Measurements from ENCODE around the gene CRIP1.
A peak's percentile ranks its signal among the peaks of the same experiment; 100 is the strongest.

Gene CRIP1

DNA sequence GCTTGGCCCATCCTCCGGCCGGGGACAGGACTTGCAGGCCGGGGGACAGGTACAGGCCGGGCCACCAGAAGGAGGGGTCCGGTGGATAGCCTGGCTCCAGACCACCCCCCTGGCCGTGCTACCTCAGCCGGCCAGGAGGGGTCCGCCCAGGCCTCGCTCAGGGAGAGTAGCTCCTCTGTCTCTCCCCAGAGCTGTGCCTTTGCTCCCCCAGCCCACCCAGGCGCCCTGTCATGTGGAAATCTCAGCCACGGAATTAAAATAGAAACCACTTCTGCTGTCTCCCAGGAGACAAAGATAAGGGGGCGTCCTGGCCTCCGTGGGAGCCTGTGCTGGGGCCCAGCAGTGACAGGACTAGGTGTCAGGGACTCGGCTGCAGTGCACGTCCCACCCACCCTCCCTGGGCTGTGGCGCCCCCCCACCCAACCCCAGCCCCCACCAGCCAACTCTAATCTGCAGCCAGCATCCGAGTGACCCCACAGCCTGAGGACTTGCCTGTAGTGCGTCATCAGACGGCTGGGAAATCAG, 15.3 kb upstream of the CRIP1 start:
- Histone ChIP-seq H3K36me3 (ENCODE audit: insufficient read depth, low read length) (no peaks in the 10 kb centered on the region; the same call in none of the 2 replicates), H3K9ac (ENCODE audit: low read depth, low read length) (no peak overlapping the region), H3K9me3 (ENCODE audit: control insufficient read depth, insufficient read depth, low read length) (no peaks in the 10 kb centered on the region), H3K4me1 (ENCODE audit: insufficient read depth, low read length) (peaks cover 8% of the 10 kb centered on the region; the same call in 1 of the 2 replicates)

DNA sequence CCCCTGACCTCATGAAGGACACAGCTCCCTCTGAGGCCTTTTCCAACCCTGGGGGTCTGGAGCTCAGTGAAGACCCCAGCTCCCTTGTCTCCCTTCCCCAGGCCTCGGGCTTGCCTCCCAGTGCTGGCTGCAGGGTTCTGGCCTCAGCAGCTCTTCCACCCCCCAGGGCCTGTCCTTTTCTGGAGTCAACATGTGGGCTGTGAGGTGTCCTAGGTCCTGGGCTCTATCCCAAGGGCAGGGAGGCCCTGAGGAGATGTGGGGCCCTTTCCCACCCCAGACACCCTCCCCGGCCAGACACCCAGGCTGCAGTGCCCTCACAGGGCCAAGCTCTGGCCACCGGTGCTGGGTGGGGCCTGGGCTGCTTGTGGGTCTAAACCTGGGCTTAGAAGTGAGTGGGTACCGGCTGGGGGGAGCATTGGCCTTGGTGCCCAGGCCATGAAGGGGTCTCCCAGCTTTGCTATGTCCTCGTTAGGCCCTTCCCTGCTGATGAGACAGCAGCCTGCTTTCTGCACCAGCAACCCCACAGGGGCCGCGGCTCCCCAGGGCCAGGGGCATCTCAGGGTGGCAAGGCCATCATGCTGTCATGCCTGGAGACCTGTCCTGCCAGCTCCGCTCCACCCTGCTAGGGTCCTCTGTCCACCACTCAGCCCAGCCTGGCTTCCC, 14.7 kb upstream of the CRIP1 start:
- Histone ChIP-seq H3K4me1 (ENCODE audit: insufficient read depth, low read length) (peaks cover 14% of the 10 kb centered on the region; the same call in 1 of the 2 replicates), H3K36me3 (ENCODE audit: insufficient read depth, low read length) (no peaks in the 10 kb centered on the region; the same call in none of the 2 replicates), H3K9me3 (ENCODE audit: control insufficient read depth, insufficient read depth, low read length) (no peaks in the 10 kb centered on the region), H3K9ac (ENCODE audit: low read depth, low read length) (no peak overlapping the region)

- Histone ChIP-seq H3K36me3 (ENCODE audit: insufficient read depth, low read length) (no peaks in the 10 kb centered on the region; the same call in none of the 2 replicates), H3K4me1 (ENCODE audit: insufficient read depth, low read length) (peaks cover 18% of the 10 kb centered on the region; the same call in 1 of the 2 replicates), H3K9ac (ENCODE audit: low read depth, low read length) (no peak overlapping the region), H3K9me3 (ENCODE audit: control insufficient read depth, insufficient read depth, low read length) (no peaks in the 10 kb centered on the region)
Observed at GRCh38 chr14:105472486-105472991, 14.1 kb upstream of the CRIP1 start.

- H3K9ac ChIP-seq (ENCODE audit: low read depth, low read length): peak overlapping the region; percentile 29; the same call in 1 of the 2 replicates
- no peaks in the 10 kb centered on the region; the same call in none of the 2 replicates for H3K36me3 ChIP-seq (ENCODE audit: insufficient read depth, low read length)
- H3K9me3 ChIP-seq (ENCODE audit: control insufficient read depth, insufficient read depth, low read length): no peaks in the 10 kb centered on the region
- H3K4me1 ChIP-seq (ENCODE audit: insufficient read depth, low read length): peaks cover 18% of the 10 kb centered on the region; the same call in 1 of the 2 replicates
Observed at GRCh38 chr14:105473033-105473676, 13.5 kb upstream of the CRIP1 start.

- Histone ChIP-seq H3K9ac (ENCODE audit: low read depth, low read length) (peak overlapping the region; percentile 56; the same call in 1 of the 2 replicates), H3K9me3 (ENCODE audit: control insufficient read depth, insufficient read depth, low read length) (no peaks in the 10 kb centered on the region), H3K36me3 (ENCODE audit: insufficient read depth, low read length) (no peaks in the 10 kb centered on the region; the same call in 1 of the 2 replicates), H3K4me1 (ENCODE audit: insufficient read depth, low read length) (peaks cover 18% of the 10 kb centered on the region; the same call in 1 of the 2 replicates)
Observed at GRCh38 chr14:105473677-105474482, 12.8 kb upstream of the CRIP1 start.

DNA sequence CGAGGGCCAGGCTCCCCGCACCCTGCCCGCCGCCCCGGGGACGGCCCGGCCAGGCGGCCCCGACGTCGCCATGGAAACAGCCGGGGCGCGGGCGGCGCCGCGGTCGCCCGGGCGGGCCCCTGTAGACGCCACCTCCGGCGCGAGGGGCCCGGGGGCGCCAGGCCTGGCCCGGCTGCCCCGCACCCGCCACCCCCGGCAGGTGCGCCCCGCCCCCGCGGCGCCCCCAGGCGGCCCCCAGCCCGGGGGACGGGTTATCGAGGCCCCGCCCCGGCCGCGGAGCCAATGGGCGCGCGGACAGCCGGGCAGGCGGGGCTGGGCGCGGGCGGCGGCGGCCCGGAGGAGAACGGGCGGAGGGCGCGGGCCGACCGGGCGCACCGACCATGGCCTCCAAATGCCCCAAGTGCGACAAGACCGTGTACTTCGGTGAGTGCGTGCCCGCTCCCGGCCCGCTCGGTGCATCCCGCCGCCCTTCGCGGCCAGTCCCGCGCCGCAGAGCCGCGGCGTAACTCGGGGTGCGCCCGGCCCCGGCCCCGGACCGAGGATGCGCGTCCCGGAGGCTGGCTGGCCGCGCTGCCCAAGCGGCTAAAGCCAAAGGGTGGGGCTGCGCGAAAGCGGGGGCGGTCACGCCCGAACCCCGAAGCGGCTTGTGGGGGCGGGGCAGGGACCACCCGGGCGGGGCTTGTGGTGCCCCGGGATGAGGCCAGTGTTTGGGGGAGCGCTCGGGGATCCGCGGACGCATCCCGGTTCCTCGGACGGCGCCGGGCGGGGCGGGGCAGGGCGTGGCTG, 12.0 kb upstream of the CRIP1 start, which contains the start of gene CRIP2:
CRIP2 (plus strand) TSS at position 339 of the 786 bp plus-strand sequence; CDS start at position 381, 42 bp downstream.
- Histone ChIP-seq H3K4me1 (ENCODE audit: insufficient read depth, low read length) (peaks cover 18% of the 10 kb centered on the region; the same call in 1 of the 2 replicates), H3K9me3 (ENCODE audit: control insufficient read depth, insufficient read depth, low read length) (no peaks in the 10 kb centered on the region), H3K36me3 (ENCODE audit: insufficient read depth, low read length) (no peaks in the 10 kb centered on the region; the same call in 1 of the 2 replicates), H3K9ac (ENCODE audit: low read depth, low read length) (peak within 1 kb of the TSS; percentile 71; the same call in 1 of the 2 replicates)

GRCh38 chr14:105475269-105476096, 11.2 kb upstream of the CRIP1 start:
- Histone ChIP-seq H3K9ac (ENCODE audit: low read depth, low read length) (peak overlapping the region; percentile 71), H3K9me3 (ENCODE audit: control insufficient read depth, insufficient read depth, low read length) (no peaks in the 10 kb centered on the region), H3K36me3 (ENCODE audit: insufficient read depth, low read length) (no peaks in the 10 kb centered on the region; the same call in 1 of the 2 replicates), H3K4me1 (ENCODE audit: insufficient read depth, low read length) (peaks cover 19% of the 10 kb centered on the region; the same call in 1 of the 2 replicates)

- peaks cover 20% of the 10 kb centered on the region for H3K4me1 ChIP-seq (ENCODE audit: insufficient read depth, low read length)
- peak overlapping the region; percentile 71 for H3K9ac ChIP-seq (ENCODE audit: low read depth, low read length)
- H3K36me3 ChIP-seq (ENCODE audit: insufficient read depth, low read length): no peaks in the 10 kb centered on the region
- no peaks in the 10 kb centered on the region for H3K9me3 ChIP-seq (ENCODE audit: control insufficient read depth, insufficient read depth, low read length)
Observed at GRCh38 chr14:105476097-105476830, 10.4 kb upstream of the CRIP1 start.

- Histone ChIP-seq H3K9ac (ENCODE audit: low read depth, low read length) (no peak overlapping the region), H3K9me3 (ENCODE audit: control insufficient read depth, insufficient read depth, low read length) (no peaks in the 10 kb centered on the region), H3K4me1 (ENCODE audit: insufficient read depth, low read length) (peaks cover 25% of the 10 kb centered on the region), H3K36me3 (ENCODE audit: insufficient read depth, low read length) (no peaks in the 10 kb centered on the region)
Observed at GRCh38 chr14:105476831-105477659, 9.6 kb upstream of the CRIP1 start.

GRCh38 chr14:105477660-105478397, 8.9 kb upstream of the CRIP1 start:
- Histone ChIP-seq H3K36me3 (ENCODE audit: insufficient read depth, low read length) (no peaks in the 10 kb centered on the region), H3K4me1 (ENCODE audit: insufficient read depth, low read length) (peaks cover 30% of the 10 kb centered on the region), H3K9me3 (ENCODE audit: control insufficient read depth, insufficient read depth, low read length) (no peaks in the 10 kb centered on the region)

More at GRCh38 chr14:105477660-105478397, 8.9 kb upstream of the CRIP1 start:
- H3K9ac ChIP-seq (ENCODE audit: low read depth, low read length): peak overlapping the region; percentile 15; the same call in 1 of the 2 replicates
